HEK293 (cell line): Measurements from ENCODE around the gene GP9.

ENCODE experiments used
- CTCF ChIA-PET: fragments of 350-600 bp; formaldehyde crosslinking; extraction: SDS; loops from one replicate; lab custom pipeline; 2021; ENCODE audit warnings: antibody characterized with exemption; lab: Yijun Ruan, JAX
- POLR2A ChIA-PET: fragments of 300-600 bp; formaldehyde crosslinking; extraction: SDS; loops from one replicate; lab custom pipeline; 2020; ENCODE audit warnings: antibody characterized with exemption, inconsistent platforms; lab: Yijun Ruan, JAX
- H3K27ac ChIP-seq: fragments of 200-500 bp; sonication (Bioruptor generic); 2 replicates; pipeline ENCODE4 v1.5.1; 2014; ENCODE audit warnings: low read depth, low read length, control low read depth, inconsistent platforms; ENCODE audit errors: extremely low read depth
- H3K36me3 ChIP-seq, 2 experiments: fragments of 200-500 bp in 1 of 2; sonication (Bioruptor generic) in 1 of 2; 1 replicate in 1 of 2; 2 replicates in 1 of 2; pipeline ENCODE4 v1.5.1; 2014 to 2017; ENCODE audit warnings: inconsistent platforms in 2 of 2, low read length in 2 of 2; ENCODE audit not compliant: control insufficient read depth in 2 of 2, insufficient read depth in 1 of 2
- H3K4me1 ChIP-seq: fragments of 200-500 bp; sonication (Bioruptor generic); 2 replicates; pipeline ENCODE4 v1.5.1; 2014; ENCODE audit warnings: mild to moderate bottlenecking, low read length, inconsistent platforms; ENCODE audit not compliant: control insufficient read depth, insufficient read depth
- H3K4me3 ChIP-seq: 2 replicates; pipeline ENCODE4 v1.5.1; 2011; ENCODE audit warnings: low read depth, mild to moderate bottlenecking, control low read depth, low read length, moderate library complexity
- H3K9me3 ChIP-seq: fragments of 200-500 bp; sonication (Bioruptor generic); 2 replicates; pipeline ENCODE4 v1.5.1; 2014; ENCODE audit warnings: low read depth, low read length, inconsistent platforms; ENCODE audit not compliant: control insufficient read depth, insufficient read depth
- AEBP2 ChIP-seq: fragments of 450-650 bp; formaldehyde crosslinking; IDR thresholded peaks from 2 replicates; pipeline ENCODE4 v1.5.1; 2016; ENCODE audit warnings: missing biosample characterization, missing genetic modification characterization, borderline replicate concordance
- GFI1B ChIP-seq: fragments of 450-650 bp; formaldehyde crosslinking; IDR thresholded peaks from 2 replicates; pipeline ENCODE4 v1.5.1; 2016; ENCODE audit warnings: missing biosample characterization, missing genetic modification characterization
- GLIS1 ChIP-seq: fragments of 450-650 bp; formaldehyde crosslinking; IDR thresholded peaks from 2 replicates; pipeline ENCODE4 v1.5.1; 2016; ENCODE audit warnings: missing biosample characterization, missing genetic modification characterization
- KLF10 ChIP-seq: fragments of 450-650 bp; IDR thresholded peaks from 2 replicates; pipeline ENCODE4 v1.5.1; 2018; ENCODE audit warnings: missing biosample characterization, mild to moderate bottlenecking, missing genetic modification characterization
- SETDB1 ChIP-seq: IDR thresholded peaks from one replicate; pipeline ENCODE4 v1.6.1; 2017; ENCODE audit warnings: mild to moderate bottlenecking, low read length, moderate library complexity, mixed read lengths; ENCODE audit not compliant: insufficient read length
- YY2 ChIP-seq: fragments of 450-650 bp; formaldehyde crosslinking; IDR thresholded peaks from 2 replicates; pipeline ENCODE4 v1.5.1; 2016; ENCODE audit warnings: missing biosample characterization, missing genetic modification characterization
- ZBTB7A ChIP-seq: fragments of 450-650 bp; formaldehyde crosslinking; IDR thresholded peaks from 2 replicates; pipeline ENCODE4 v1.5.1; 2016; ENCODE audit warnings: low read depth, missing biosample characterization, missing genetic modification characterization
- ZNF121 ChIP-seq: fragments of 450-650 bp; formaldehyde crosslinking; IDR thresholded peaks from 2 replicates; pipeline ENCODE4 v1.5.1; 2016; ENCODE audit warnings: missing biosample characterization, missing genetic modification characterization
- ZNF211 ChIP-seq: fragments of 450-650 bp; formaldehyde crosslinking; IDR thresholded peaks from 2 replicates; pipeline ENCODE4 v1.5.1; 2016; ENCODE audit warnings: low read depth, missing biosample characterization, missing genetic modification characterization
- ZNF248 ChIP-seq: fragments of 450-650 bp; formaldehyde crosslinking; IDR thresholded peaks from 2 replicates; pipeline ENCODE4 v1.5.1; 2017; ENCODE audit warnings: missing biosample characterization, missing genetic modification characterization
- ZNF473 ChIP-seq: fragments of 450-650 bp; formaldehyde crosslinking; IDR thresholded peaks from 2 replicates; pipeline ENCODE4 v1.5.1; 2017; ENCODE audit warnings: missing biosample characterization, missing genetic modification characterization
- ZNF510 ChIP-seq: fragments of 450-650 bp; formaldehyde crosslinking; IDR thresholded peaks from 2 replicates; pipeline ENCODE4 v1.5.1; 2018; ENCODE audit warnings: mild to moderate bottlenecking, missing genetic modification characterization, missing biosample characterization; ENCODE audit not compliant: insufficient replicate concordance
- ZNF558 ChIP-seq: fragments of 450-650 bp; formaldehyde crosslinking; IDR thresholded peaks from 2 replicates; pipeline ENCODE4 v1.5.1; 2016; ENCODE audit warnings: missing biosample characterization, missing genetic modification characterization
- ZNF571 ChIP-seq: fragments of 450-650 bp; formaldehyde crosslinking; IDR thresholded peaks from 2 replicates; pipeline ENCODE4 v1.5.0; 2017; ENCODE audit warnings: missing biosample characterization, missing genetic modification characterization
- ZNF596 ChIP-seq: fragments of 450-650 bp; IDR thresholded peaks from 2 replicates; pipeline ENCODE4 v1.5.0; 2018; ENCODE audit warnings: missing biosample characterization, mild to moderate bottlenecking, missing genetic modification characterization, moderate library complexity
- ZNF629 ChIP-seq: fragments of 450-650 bp; formaldehyde crosslinking; IDR thresholded peaks from 2 replicates; pipeline ENCODE4 v1.5.1; 2017; ENCODE audit warnings: missing biosample characterization, missing genetic modification characterization
- ZNF654 ChIP-seq: fragments of 450-650 bp; formaldehyde crosslinking; IDR thresholded peaks from 2 replicates; pipeline ENCODE4 v1.5.1; 2016; ENCODE audit warnings: low read depth, missing biosample characterization, missing genetic modification characterization
- ZNF660 ChIP-seq: fragments of 450-650 bp; IDR thresholded peaks from 2 replicates; pipeline ENCODE4 v1.5.1; 2018; ENCODE audit warnings: missing biosample characterization, mild to moderate bottlenecking, missing genetic modification characterization
- ZNF837 ChIP-seq: fragments of 450-650 bp; formaldehyde crosslinking; IDR thresholded peaks from 2 replicates; pipeline ENCODE4 v1.5.1; 2016; ENCODE audit warnings: missing biosample characterization, missing genetic modification characterization
- ZSCAN5A ChIP-seq: fragments of 450-650 bp; formaldehyde crosslinking; IDR thresholded peaks from 2 replicates; pipeline ENCODE4 v1.5.1; 2016; ENCODE audit warnings: missing biosample characterization, missing genetic modification characterization
- TF ChIP-seq, protein P1 (sequence below): fragments of 450-650 bp; formaldehyde crosslinking; IDR thresholded peaks from 2 replicates; pipeline ENCODE4 v1.5.0; 2017; ENCODE audit warnings: missing biosample characterization, missing genetic modification characterization, borderline replicate concordance
- TF ChIP-seq, protein P2 (sequence below): fragments of 450-650 bp; formaldehyde crosslinking; IDR thresholded peaks from 2 replicates; pipeline ENCODE4 v1.5.1; 2016; ENCODE audit warnings: missing biosample characterization, missing genetic modification characterization

Gene GP9

GRCh38 chr3:129036222-129037092 lies 24.1 kb upstream of the GP9 start:
- no peaks in the 10 kb centered on the region for H3K9me3 ChIP-seq
- ChIA-PET POLR2A (no interaction called here), CTCF (interaction anchor here (1.0 to 1.6 kb wide), 2 partner anchors 9 to 66 kb away, joined by 3 to 8 read pairs; no protein-coding TSS in a partner anchor)
- no peak overlapping the region for H3K27ac ChIP-seq
- TF ChIP-seq, protein P1, sequence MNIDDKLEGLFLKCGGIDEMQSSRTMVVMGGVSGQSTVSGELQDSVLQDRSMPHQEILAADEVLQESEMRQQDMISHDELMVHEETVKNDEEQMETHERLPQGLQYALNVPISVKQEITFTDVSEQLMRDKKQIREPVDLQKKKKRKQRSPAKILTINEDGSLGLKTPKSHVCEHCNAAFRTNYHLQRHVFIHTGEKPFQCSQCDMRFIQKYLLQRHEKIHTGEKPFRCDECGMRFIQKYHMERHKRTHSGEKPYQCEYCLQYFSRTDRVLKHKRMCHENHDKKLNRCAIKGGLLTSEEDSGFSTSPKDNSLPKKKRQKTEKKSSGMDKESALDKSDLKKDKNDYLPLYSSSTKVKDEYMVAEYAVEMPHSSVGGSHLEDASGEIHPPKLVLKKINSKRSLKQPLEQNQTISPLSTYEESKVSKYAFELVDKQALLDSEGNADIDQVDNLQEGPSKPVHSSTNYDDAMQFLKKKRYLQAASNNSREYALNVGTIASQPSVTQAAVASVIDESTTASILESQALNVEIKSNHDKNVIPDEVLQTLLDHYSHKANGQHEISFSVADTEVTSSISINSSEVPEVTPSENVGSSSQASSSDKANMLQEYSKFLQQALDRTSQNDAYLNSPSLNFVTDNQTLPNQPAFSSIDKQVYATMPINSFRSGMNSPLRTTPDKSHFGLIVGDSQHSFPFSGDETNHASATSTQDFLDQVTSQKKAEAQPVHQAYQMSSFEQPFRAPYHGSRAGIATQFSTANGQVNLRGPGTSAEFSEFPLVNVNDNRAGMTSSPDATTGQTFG (tag by site-specific recombination), result no peak
- TF ChIP-seq GFI1B (tag by site-specific recombination) (no peak), ZNF596 (tag by site-specific recombination) (no peak), ZSCAN5A (tag by site-specific recombination) (no peak), SETDB1 (no peak), ZNF629 (no peak), ZNF837 (tag by site-specific recombination) (no peak), AEBP2 (tag by site-specific recombination) (no peak), KLF10 (no peak), ZBTB7A (no peak), ZNF654 (tag by site-specific recombination) (no peak), ZNF248 (tag by site-specific recombination) (no peak), ZNF473 (no peak), YY2 (tag by site-specific recombination) (no peak), ZNF660 (no peak), GLIS1 (tag by site-specific recombination) (no peak), ZNF510 (tag by site-specific recombination) (no peak)
- TF ChIP-seq, protein P2, sequence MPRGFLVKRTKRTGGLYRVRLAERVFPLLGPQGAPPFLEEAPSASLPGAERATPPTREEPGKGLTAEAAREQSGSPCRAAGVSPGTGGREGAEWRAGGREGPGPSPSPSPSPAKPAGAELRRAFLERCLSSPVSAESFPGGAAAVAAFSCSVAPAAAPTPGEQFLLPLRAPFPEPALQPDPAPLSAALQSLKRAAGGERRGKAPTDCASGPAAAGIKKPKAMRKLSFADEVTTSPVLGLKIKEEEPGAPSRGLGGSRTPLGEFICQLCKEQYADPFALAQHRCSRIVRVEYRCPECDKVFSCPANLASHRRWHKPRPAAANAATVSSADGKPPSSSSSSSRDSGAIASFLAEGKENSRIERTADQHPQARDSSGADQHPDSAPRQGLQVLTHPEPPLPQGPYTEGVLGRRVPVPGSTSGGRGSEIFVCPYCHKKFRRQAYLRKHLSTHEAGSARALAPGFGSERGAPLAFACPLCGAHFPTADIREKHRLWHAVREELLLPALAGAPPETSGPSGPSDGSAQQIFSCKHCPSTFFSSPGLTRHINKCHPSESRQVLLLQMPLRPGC, result no peak
- H3K4me1 ChIP-seq, result no peaks in the 10 kb centered on the region
- no peaks in the 10 kb centered on the region for H3K36me3 ChIP-seq
- no peak overlapping the region for H3K4me3 ChIP-seq

DNA sequence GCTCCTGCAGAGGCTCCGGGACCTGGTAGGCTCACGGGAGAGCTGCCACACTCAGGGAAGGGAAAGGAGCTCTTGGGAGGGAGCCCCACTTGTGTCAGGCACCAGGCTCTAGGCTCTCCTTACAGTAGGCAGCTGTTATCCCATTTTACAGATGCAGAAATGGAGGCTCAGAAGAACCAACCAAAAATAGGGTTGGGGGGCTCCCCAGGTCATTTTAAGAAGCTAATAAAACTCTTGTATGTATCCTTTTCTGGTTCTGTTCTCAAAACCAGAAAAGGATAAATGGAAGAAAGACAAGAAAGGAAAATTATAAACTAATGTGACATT lies 23.5 kb upstream of the GP9 start:
- no peaks in the 10 kb centered on the region for H3K9me3 ChIP-seq
- no peak overlapping the region for H3K27ac ChIP-seq
- no peaks in the 10 kb centered on the region for H3K4me1 ChIP-seq
- H3K36me3 ChIP-seq, result no peaks in the 10 kb centered on the region
- no peak overlapping the region for H3K4me3 ChIP-seq
- ChIA-PET CTCF (interaction anchor here (1.0 to 1.6 kb wide), 2 partner anchors 10 to 67 kb away, joined by 3 to 8 read pairs; no protein-coding TSS in a partner anchor), POLR2A (no interaction called here)
- TF ChIP-seq, protein P1 (tag by site-specific recombination), result no peak
- TF ChIP-seq ZNF121 (tag by site-specific recombination) (no peak), ZNF510 (tag by site-specific recombination) (no peak), ZNF211 (tag by site-specific recombination) (no peak), ZNF571 (no peak), ZNF558 (tag by site-specific recombination) (no peak)
- TF ChIP-seq, all 188 proteins: peak for 0
